ENCODE measurements around the gene CFAP99.

The CFAP99 gene

DNA sequence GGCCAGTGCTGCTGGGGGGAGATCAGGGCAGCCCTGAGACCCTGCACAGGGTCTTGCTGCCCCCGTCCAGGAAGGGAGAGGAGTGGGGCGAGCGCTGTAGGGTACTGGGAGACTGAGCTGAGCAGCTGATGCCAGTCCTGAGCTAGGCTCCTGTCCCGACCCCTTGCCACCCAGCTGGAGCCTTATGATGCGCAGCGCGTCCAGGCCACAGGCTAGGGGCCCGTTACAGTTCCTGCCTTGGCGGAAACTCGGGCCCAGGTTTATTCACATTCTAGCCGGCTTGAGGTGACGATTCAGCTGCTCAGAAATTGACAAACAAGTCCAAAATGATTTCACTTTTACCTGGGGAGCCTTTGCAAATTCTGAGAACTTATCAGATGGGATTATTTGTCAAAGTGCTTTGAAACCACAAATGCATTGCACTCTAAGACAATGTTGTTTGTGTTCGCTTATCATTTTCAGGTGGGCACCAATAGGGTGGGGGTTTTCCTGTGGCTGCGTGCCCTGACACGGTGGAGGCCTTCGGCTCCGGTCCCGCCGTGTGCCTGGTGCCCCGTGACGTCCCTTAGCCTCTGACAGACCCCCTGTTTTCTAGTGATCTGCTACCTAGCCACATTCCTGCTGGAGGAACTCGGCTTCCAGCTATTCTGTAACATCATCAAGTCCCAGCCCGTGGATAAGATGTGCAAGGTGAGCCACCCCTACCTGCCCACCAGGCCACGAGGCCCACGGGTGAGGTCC lies 18.9 kb downstream of the CFAP99 start:
- H3K36me3 ChIP-seq (ENCODE audit: insufficient read depth, low read length), result no peaks in the 10 kb centered on the region
- H3K4me3 ChIP-seq (ENCODE audit: low read length, poor library complexity, severe bottlenecking), result no peak overlapping the region
- no peak overlapping the region for H2AFZ ChIP-seq (ENCODE audit: low read length)
- no peaks in the 10 kb centered on the region for H3K9me3 ChIP-seq (ENCODE audit: insufficient read depth, low read depth, low read length)
- H3K9ac ChIP-seq (ENCODE audit: low read depth, low read length, poor library complexity, severe bottlenecking), result no peak overlapping the region
- no peak for TF ChIP-seq CTCF (conservative IDR thresholded peaks at IDR 0.05; ENCODE audit: low read length)
- TF ChIP-seq EZH2phosphoT487 (IDR thresholded peaks at IDR 0.05; ENCODE audit: borderline replicate concordance), result no peak
- no peaks in the 10 kb centered on the region for H3K9me2 ChIP-seq (replicated peaks; ENCODE audit: low read depth, low read length)
- H4K20me1 ChIP-seq (ENCODE audit: insufficient read depth, low read length, poor library complexity, severe bottlenecking), result no peaks in the 10 kb centered on the region
- H3K27me3 ChIP-seq (ENCODE audit: insufficient read depth, low read length, poor library complexity, severe bottlenecking), result no peaks in the 10 kb centered on the region
- H3K4me1 ChIP-seq (ENCODE audit: insufficient read depth, low read length, poor library complexity, severe bottlenecking), result peaks cover 8% of the 10 kb centered on the region
- no peaks in the 10 kb centered on the region for H3F3A ChIP-seq (ENCODE audit: low read depth)
- H3K79me2 ChIP-seq (ENCODE audit: insufficient read depth, low read length), result no peaks in the 10 kb centered on the region
- no peak overlapping the region for H3K4me2 ChIP-seq (ENCODE audit: low read depth, low read length, poor library complexity, severe bottlenecking)

DNA sequence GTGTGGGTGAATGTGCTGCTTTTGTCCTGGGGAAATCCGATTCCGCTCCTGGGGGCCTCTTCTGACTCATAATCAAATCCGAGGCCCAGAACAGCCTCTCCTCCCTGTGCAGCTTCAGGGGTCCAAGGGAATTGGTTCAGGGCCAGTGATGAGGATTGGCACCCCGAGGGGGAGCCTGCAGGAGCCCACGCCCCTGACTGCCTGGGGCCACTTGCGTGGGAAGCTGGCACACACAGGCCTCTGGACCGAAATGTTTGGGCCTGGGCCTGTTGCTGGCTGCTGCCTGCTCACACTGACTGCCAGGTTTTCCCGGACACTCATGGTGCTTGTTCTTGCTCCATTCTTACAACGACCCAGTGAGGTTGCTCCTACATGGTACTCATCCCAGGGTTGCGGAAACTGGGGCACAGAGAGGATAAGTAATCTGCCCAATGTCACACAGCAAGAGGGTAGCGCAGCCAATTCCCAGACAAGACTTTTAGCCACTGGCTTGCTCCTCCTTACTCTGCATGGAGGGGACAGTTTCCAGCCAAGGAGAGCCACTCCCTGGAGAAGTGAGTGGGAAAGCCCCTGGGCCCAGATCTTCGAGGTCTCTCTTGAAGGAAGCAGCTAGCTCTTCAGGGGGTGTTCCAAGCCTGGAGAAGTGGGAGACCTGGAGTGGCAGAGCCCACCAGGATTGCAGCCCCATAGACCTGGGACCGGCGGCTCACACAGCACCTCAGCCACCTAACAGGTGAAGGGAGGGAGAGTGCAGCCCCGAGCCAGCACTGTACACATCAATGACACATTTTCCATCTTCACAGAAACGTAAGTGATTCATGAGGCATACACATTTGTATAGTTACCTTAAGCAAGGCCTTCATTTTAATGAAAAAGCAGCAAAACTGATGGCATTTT lies 20.3 kb downstream of the CFAP99 start:
- Histone ChIP-seq H3K4me3 (ENCODE audit: low read length, poor library complexity, severe bottlenecking) (no peak overlapping the region), H3K9ac (ENCODE audit: low read depth, low read length, poor library complexity, severe bottlenecking) (no peak overlapping the region), H3K79me2 (ENCODE audit: insufficient read depth, low read length) (no peaks in the 10 kb centered on the region), H3K9me3 (ENCODE audit: insufficient read depth, low read depth, low read length) (no peaks in the 10 kb centered on the region), H3K27me3 (ENCODE audit: insufficient read depth, low read length, poor library complexity, severe bottlenecking) (no peaks in the 10 kb centered on the region), H3K9me2 (replicated peaks; ENCODE audit: low read depth, low read length) (no peaks in the 10 kb centered on the region), H3K36me3 (ENCODE audit: insufficient read depth, low read length) (no peaks in the 10 kb centered on the region), H3F3A (ENCODE audit: low read depth) (no peaks in the 10 kb centered on the region), H4K20me1 (ENCODE audit: insufficient read depth, low read length, poor library complexity, severe bottlenecking) (no peaks in the 10 kb centered on the region), H3K4me1 (ENCODE audit: insufficient read depth, low read length, poor library complexity, severe bottlenecking) (peaks cover 8% of the 10 kb centered on the region), H2AFZ (ENCODE audit: low read length) (no peak overlapping the region), H3K4me2 (ENCODE audit: low read depth, low read length, poor library complexity, severe bottlenecking) (no peak overlapping the region)
- TF ChIP-seq EZH2phosphoT487 (IDR thresholded peaks at IDR 0.05; ENCODE audit: borderline replicate concordance) (no peak), CTCF (conservative IDR thresholded peaks at IDR 0.05; ENCODE audit: low read length) (no peak)

GRCh38 chr4:2441393-2442174 lies 22.8 kb downstream of the CFAP99 start:
- Histone ChIP-seq H3K36me3 (ENCODE audit: insufficient read depth, low read length) (no peaks in the 10 kb centered on the region), H3K4me1 (ENCODE audit: insufficient read depth, low read length, poor library complexity, severe bottlenecking) (peaks cover 8% of the 10 kb centered on the region), H3F3A (ENCODE audit: low read depth) (no peaks in the 10 kb centered on the region), H3K4me3 (ENCODE audit: low read length, poor library complexity, severe bottlenecking) (no peak overlapping the region), H3K79me2 (ENCODE audit: insufficient read depth, low read length) (no peaks in the 10 kb centered on the region), H3K9me2 (replicated peaks; ENCODE audit: low read depth, low read length) (no peaks in the 10 kb centered on the region), H3K9ac (ENCODE audit: low read depth, low read length, poor library complexity, severe bottlenecking) (peak overlapping the region; percentile 43), H2AFZ (ENCODE audit: low read length) (peak overlapping the region; percentile 95), H3K27me3 (ENCODE audit: insufficient read depth, low read length, poor library complexity, severe bottlenecking) (no peaks in the 10 kb centered on the region), H3K9me3 (ENCODE audit: insufficient read depth, low read depth, low read length) (no peaks in the 10 kb centered on the region), H3K4me2 (ENCODE audit: low read depth, low read length, poor library complexity, severe bottlenecking) (peak overlapping the region; percentile 34), H4K20me1 (ENCODE audit: insufficient read depth, low read length, poor library complexity, severe bottlenecking) (no peaks in the 10 kb centered on the region)
- peak; percentile 100 for TF ChIP-seq CTCF (conservative IDR thresholded peaks at IDR 0.05; ENCODE audit: low read length)
- no peak for TF ChIP-seq EZH2phosphoT487 (IDR thresholded peaks at IDR 0.05; ENCODE audit: borderline replicate concordance)
